GM10248 (cell line): ENCODE measurements around the gene NOS3.

Source experiments
- CTCF ChIA-PET: fragments of 300-600 bp; sonication (Branson Sonifier 250); formaldehyde crosslinking; extraction: SDS; loops from one replicate; lab custom pipeline; 2021; ENCODE audit warnings: antibody characterized with exemption; lab: Yijun Ruan, JAX
- POLR2A ChIA-PET: fragments of 350-650 bp; sonication (Branson Sonifier 250); formaldehyde crosslinking; extraction: SDS; loops from one replicate; lab custom pipeline; 2020; ENCODE audit warnings: antibody characterized with exemption; lab: Yijun Ruan, JAX
- DNase-seq: peaks from one replicate; pipeline ENCODE4 v3.0.0; 2012; ENCODE audit errors: extremely low spot score
- TF ChIP-seq, protein P1 (sequence below): IDR thresholded peaks from 2 replicates; pipeline ENCODE4 v1.5.1; 2012; ENCODE audit warnings: mild to moderate bottlenecking, low read depth; ENCODE audit errors: extremely low read depth, missing control alignments, control extremely low read depth

NOS3 gene

GRCh38 chr7:151057989-151058780 lies 67.4 kb downstream of the NOS3 start:
- peak; percentile 99 for DNase-seq
- ChIA-PET POLR2A (interaction anchor here (1.4 kb wide), 1 partner anchor 22 kb away, joined by 3 read pairs; the partner anchor contains the start of gene FASTK), CTCF (interaction anchor here (0.9 to 1.0 kb wide), 2 partner anchors 20 to 52 kb away, joined by 3 to 4 read pairs; no protein-coding TSS in a partner anchor)
- TF ChIP-seq, protein P1, sequence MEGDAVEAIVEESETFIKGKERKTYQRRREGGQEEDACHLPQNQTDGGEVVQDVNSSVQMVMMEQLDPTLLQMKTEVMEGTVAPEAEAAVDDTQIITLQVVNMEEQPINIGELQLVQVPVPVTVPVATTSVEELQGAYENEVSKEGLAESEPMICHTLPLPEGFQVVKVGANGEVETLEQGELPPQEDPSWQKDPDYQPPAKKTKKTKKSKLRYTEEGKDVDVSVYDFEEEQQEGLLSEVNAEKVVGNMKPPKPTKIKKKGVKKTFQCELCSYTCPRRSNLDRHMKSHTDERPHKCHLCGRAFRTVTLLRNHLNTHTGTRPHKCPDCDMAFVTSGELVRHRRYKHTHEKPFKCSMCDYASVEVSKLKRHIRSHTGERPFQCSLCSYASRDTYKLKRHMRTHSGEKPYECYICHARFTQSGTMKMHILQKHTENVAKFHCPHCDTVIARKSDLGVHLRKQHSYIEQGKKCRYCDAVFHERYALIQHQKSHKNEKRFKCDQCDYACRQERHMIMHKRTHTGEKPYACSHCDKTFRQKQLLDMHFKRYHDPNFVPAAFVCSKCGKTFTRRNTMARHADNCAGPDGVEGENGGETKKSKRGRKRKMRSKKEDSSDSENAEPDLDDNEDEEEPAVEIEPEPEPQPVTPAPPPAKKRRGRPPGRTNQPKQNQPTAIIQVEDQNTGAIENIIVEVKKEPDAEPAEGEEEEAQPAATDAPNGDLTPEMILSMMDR, result no peak

- POLR2A ChIA-PET, result interaction anchor here (1.4 kb wide), 1 partner anchor 22 kb away, joined by 3 read pairs; the partner anchor contains the start of gene FASTK
- DNase-seq, result peak; percentile 41
- CTCF ChIA-PET, result interaction anchor here (0.9 to 1.0 kb wide), 2 partner anchors 19 to 52 kb away, joined by 3 to 4 read pairs; no protein-coding TSS in a partner anchor
These were observed 68.1 kb downstream of the NOS3 start for GRCh38 chr7:151058781-151059366.

GRCh38 chr7:151059367-151060112 lies 68.7 kb downstream of the NOS3 start, which contains the start of gene SLC4A2:
Gene SLC4A2, plus strand, starts transcription at chr7:151059589. Its CDS starts 2,399 bp downstream, at chr7:151061988.
- peak; percentile 88 for DNase-seq
- TF ChIP-seq, protein P1, result peak; percentile 50
- CTCF ChIA-PET, result interaction anchor here (0.8 to 1.3 kb wide), 5 partner anchors 15 to 51 kb away, joined by 3 to 7 read pairs (median 5); no protein-coding TSS in a partner anchor
- POLR2A ChIA-PET, result interaction anchor here (1.4 kb wide), 1 partner anchor 21 kb away, joined by 3 read pairs; the partner anchor contains the start of gene FASTK

More at GRCh38 chr7:151058781-151059366, 68.1 kb downstream of the NOS3 start:
- TF ChIP-seq, protein P1, result no peak

DNA sequence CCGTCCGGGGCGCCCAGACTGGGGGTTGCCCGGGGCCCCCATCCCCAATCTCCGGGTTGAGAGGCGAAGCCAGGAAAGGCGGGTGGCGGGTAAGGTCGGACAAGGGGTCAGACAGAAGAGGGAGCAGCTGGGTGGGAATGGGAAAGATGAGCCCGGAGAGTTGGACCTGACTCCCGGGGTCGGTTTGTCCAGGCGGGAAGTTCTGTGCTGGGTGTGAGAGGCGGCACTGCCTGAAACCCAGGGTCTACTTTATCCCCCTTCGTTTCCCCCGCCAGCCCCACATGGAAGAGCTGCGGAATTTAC lies 69.2 kb downstream of the NOS3 start:
- ChIA-PET CTCF (interaction anchor here (0.8 to 1.3 kb wide), 5 partner anchors 14 to 51 kb away, joined by 3 to 7 read pairs (median 5); no protein-coding TSS in a partner anchor), POLR2A (no interaction called here)

DNA sequence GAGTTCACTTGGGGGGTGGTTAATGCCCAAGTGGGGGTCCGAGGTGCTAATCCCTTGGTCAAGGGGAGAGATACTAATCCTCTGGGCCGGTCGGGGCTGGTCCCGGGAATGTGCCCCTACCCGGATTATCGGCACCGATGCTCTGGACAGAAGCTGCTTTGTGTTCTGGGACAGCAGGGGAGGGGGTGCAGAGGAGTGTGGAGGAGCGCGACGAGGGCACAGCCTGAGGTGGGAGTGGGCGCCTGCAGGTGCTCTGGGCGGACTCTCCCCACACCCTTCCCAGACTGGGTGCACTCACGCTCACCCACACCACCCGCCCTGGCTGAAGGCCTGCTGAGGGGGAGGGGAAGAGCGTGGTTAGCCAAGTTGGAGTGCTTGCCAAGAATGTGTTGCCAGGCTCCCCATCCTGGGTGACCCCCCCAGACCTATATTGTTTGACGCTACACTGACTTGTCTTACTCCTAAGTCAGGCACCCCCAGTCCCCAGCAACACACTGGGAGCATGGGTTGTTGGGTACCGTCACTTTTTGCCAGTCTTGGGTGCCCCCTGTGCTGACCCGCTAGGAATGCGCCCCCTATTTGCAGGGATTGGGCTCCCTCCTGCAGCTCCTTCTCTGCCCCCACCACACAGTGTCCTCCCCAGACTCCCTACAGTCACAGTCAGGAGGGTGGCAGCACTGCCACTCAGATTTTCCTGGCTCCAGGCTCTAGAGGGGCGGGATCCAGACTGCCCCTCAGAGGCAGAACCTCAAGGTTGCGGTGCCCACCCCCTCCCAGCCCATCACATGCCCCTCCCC lies 69.8 kb downstream of the NOS3 start:
- ChIA-PET CTCF (interaction anchor here (0.8 to 2.5 kb wide), 7 partner anchors 14 to 50 kb away, joined by 3 to 7 read pairs (median 5); no protein-coding TSS in a partner anchor), POLR2A (no interaction called here)
- DNase-seq, result no peak
- TF ChIP-seq, protein P1, result no peak

More for the DNA sequence above, 69.2 kb downstream of the NOS3 start:
- TF ChIP-seq, protein P1, result no peak
- no peak for DNase-seq
